Measurements from ENCODE around the gene FAM171A1.

- TF ChIP-seq EZH2 (IDR thresholded peaks at IDR 0.05) (no peak), POLR2AphosphoS5 (IDR thresholded peaks at IDR 0.05; ENCODE audit: borderline replicate concordance, low read depth, low read length) (no peak)
Observed at GRCh38 chr10:15336211-15336610, 34.9 kb downstream of the FAM171A1 start.

All from SK-N-MC (cell line).